ENCODE measurements around the gene KISS1R.

Gene KISS1R

GRCh38 chr19:917323-918151 lies at the start of gene KISS1R:
TSS of gene KISS1R (plus strand) at chr19:917333. CDS start at chr19:917503, 170 bp downstream.
- ChIA-PET POLR2A (no interaction called here), CTCF (interaction anchor here (0.6 to 1.6 kb wide), 5 partner anchors 67 to 441 kb away, joined by 3 to 5 read pairs (median 4); partner anchors contain the start of gene WDR18)
- no peaks in the 10 kb centered on the region for H3K36me3 ChIP-seq (ENCODE audit: control insufficient read depth in 2 of 2, insufficient read depth in 1 of 2, low read length in 2 of 2)
- H3K27ac ChIP-seq (ENCODE audit: extremely low read depth, low read depth, low read length): no peak within 1 kb of the TSS
- H3K4me1 ChIP-seq (ENCODE audit: control insufficient read depth, insufficient read depth, low read length): peaks cover 2% of the 10 kb centered on the region; the same call in 1 of the 2 replicates
- H3K9me3 ChIP-seq (ENCODE audit: control insufficient read depth, insufficient read depth, low read depth, low read length): no peaks in the 10 kb centered on the region
- H3K4me3 ChIP-seq (ENCODE audit: low read depth, low read length): peak within 1 kb of the TSS; percentile 16
- no peak for TF ChIP-seq ELK4 (IDR thresholded peaks at IDR 0.05; ENCODE audit: borderline replicate concordance, low read depth, low read length)
- TF ChIP-seq KLF10 (tag by site-specific recombination; IDR thresholded peaks at IDR 0.05): 0 out of 2 replicates have a peak, but pooled peaks have one; percentile 27
- peak; percentile 34; the same call in 1 of the 2 replicates for TF ChIP-seq ZNF76 (tag by site-specific recombination; IDR thresholded peaks at IDR 0.05; ENCODE audit: borderline replicate concordance, low read depth)
- 0 out of 2 replicates have a peak, but pooled peaks have one; percentile 14 for TF ChIP-seq ZNF24 (tag by site-specific recombination; IDR thresholded peaks at IDR 0.05)
- TF ChIP-seq PATZ1 (tag by site-specific recombination; IDR thresholded peaks at IDR 0.05): peak; percentile 75; the same call in 1 of the 2 replicates
- 0 out of 2 replicates have a peak, but pooled peaks have one; percentile 38 for TF ChIP-seq ZNF341 (tag by site-specific recombination; IDR thresholded peaks at IDR 0.05; ENCODE audit: low read depth)
- TF ChIP-seq ZBTB17 (tag by site-specific recombination; IDR thresholded peaks at IDR 0.05): 0 out of 2 replicates have a peak, but pooled peaks have one; percentile 18
- TF ChIP-seq ZNF624 (tag by site-specific recombination; IDR thresholded peaks at IDR 0.05): no peak
- TF ChIP-seq ZIC2 (tag by site-specific recombination; IDR thresholded peaks at IDR 0.05): peak; percentile 66
- no peak for TF ChIP-seq ZFP69B (tag by site-specific recombination; IDR thresholded peaks at IDR 0.05)
- no peak for TF ChIP-seq ZBTB49 (tag by site-specific recombination; IDR thresholded peaks at IDR 0.05; ENCODE audit: low read depth)
- TF ChIP-seq ZNF629 (tag by site-specific recombination; IDR thresholded peaks at IDR 0.05): peak; percentile 75
- no peak for TF ChIP-seq ZNF639 (tag by site-specific recombination; IDR thresholded peaks at IDR 0.05)
- peak; percentile 15; the same call in 1 of the 2 replicates for TF ChIP-seq SP2 (tag by site-specific recombination; IDR thresholded peaks at IDR 0.05)
- TF ChIP-seq PRDM2 (tag by site-specific recombination; IDR thresholded peaks at IDR 0.05; ENCODE audit: borderline replicate concordance): no peak
- TF ChIP-seq ZNF610 (tag by site-specific recombination; IDR thresholded peaks at IDR 0.05; ENCODE audit: borderline replicate concordance): 0 out of 2 replicates have a peak, but pooled peaks have one; percentile 53
- no peak for TF ChIP-seq ZNF423 (tag by site-specific recombination; IDR thresholded peaks at IDR 0.05)
- no peak for TF ChIP-seq ZSCAN16 (tag by site-specific recombination; IDR thresholded peaks at IDR 0.05)
- TF ChIP-seq ZEB2 (tag by site-specific recombination; IDR thresholded peaks at IDR 0.05): peak; percentile 80
- TF ChIP-seq YY1 (tag by site-specific recombination; IDR thresholded peaks at IDR 0.05): no peak

Measured in HEK293 (cell line).